Mammary epithelial cell (primary cell): Measurements from ENCODE around the gene CCN6.

Source experiments
- CTCF ChIP-seq, 2 donors: IDR thresholded peaks in 1 of 2; conservative IDR thresholded peaks in 1 of 2; 2 replicates each; pipeline ENCODE4 v1.5.1; 2011 to 2012; ENCODE audit warnings: inconsistent platforms in 2 of 2, low read length in 2 of 2, mild to moderate bottlenecking in 2 of 2, control low read depth in 1 of 2, low read depth in 1 of 2; ENCODE audit not compliant: insufficient read depth in 1 of 2; ENCODE audit errors: extremely low read depth in 1 of 2
- EZH2 ChIP-seq: IDR thresholded peaks from 2 replicates; pipeline ENCODE4 v1.6.1; 2012; ENCODE audit warnings: low read length, inconsistent platforms, borderline replicate concordance

- no peak for TF ChIP-seq CTCF (conservative IDR thresholded peaks at IDR 0.05 in 1 of 2, IDR thresholded peaks at IDR 0.05 in 1 of 2; ENCODE audit: extremely low read depth in 1 of 2, insufficient read depth in 1 of 2, low read depth in 1 of 2, low read length in 2 of 2)
- TF ChIP-seq EZH2 = no peak
These were observed 63.6 kb downstream of the CCN6 start for GRCh38 chr6:112117554-112117953.
